ENCODE results near the gene MTR.

The MTR gene

DNA sequence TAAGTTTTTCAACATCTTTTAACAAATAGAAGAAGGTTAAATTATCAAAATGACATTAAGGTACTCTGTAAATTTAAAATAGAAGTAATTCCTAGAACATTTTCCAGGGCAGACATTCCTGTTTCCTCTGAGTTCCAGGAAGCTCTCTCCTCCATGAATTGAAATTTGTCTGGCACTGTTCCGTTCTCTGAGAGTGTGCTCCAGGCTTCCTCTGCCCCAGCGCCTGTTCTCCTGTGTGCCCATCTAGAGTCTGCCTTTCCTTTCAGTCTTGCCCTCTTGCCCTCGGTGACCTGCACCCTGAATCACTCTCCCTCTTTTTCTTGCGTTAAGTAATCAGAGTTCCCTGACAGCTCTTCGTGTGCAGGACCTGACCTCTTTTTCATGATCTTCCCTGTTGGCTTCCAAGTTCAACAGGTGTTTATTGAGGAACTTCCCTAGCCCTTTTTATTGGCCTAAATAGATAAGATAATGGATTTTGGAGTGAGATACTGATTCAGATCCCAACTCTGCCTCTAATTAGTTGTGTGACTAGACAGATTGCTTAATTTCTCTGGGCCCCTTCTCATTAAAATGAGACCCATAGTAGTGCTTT, 77.1 kb downstream of the MTR start:
- TF ChIP-seq ZFP3 (CRISPR knock-in tag; IDR thresholded peaks at IDR 0.05) (no peak), ZNF70 (CRISPR knock-in tag; IDR thresholded peaks at IDR 0.05) (no peak), ISL1 (CRISPR knock-in tag; IDR thresholded peaks at IDR 0.05) (no peak), ZNF565 (CRISPR knock-in tag; conservative IDR thresholded peaks at IDR 0.05; ENCODE audit: low read depth) (no peak), TCF4 (CRISPR knock-in tag; IDR thresholded peaks at IDR 0.05; ENCODE audit: borderline replicate concordance) (no peak), ZFP30 (CRISPR knock-in tag; IDR thresholded peaks at IDR 0.05) (no peak), TOX (CRISPR knock-in tag; IDR thresholded peaks at IDR 0.05; ENCODE audit: borderline replicate concordance) (no peak), ZC3H10 (CRISPR knock-in tag; IDR thresholded peaks at IDR 0.05) (no peak), PATZ1 (CRISPR knock-in tag; IDR thresholded peaks at IDR 0.05; ENCODE audit: borderline replicate concordance) (no peak), BACH2 (CRISPR knock-in tag; IDR thresholded peaks at IDR 0.05; ENCODE audit: borderline replicate concordance) (no peak), RARB (CRISPR knock-in tag; IDR thresholded peaks at IDR 0.05) (no peak), GLIS3 (CRISPR knock-in tag; IDR thresholded peaks at IDR 0.05) (no peak), TSHZ2 (CRISPR knock-in tag; IDR thresholded peaks at IDR 0.05) (no peak), ZNF8 (CRISPR knock-in tag; IDR thresholded peaks at IDR 0.05) (no peak), PPARA (CRISPR knock-in tag; IDR thresholded peaks at IDR 0.05; ENCODE audit: borderline replicate concordance) (no peak), ESRRG (CRISPR knock-in tag; IDR thresholded peaks at IDR 0.05) (no peak)
- no peak for ATAC-seq

- no peak for TF ChIP-seq ISL1 (CRISPR knock-in tag; IDR thresholded peaks at IDR 0.05)
- TF ChIP-seq TCF4 (CRISPR knock-in tag; IDR thresholded peaks at IDR 0.05; ENCODE audit: borderline replicate concordance): no peak
- no peak for TF ChIP-seq ZNF70 (CRISPR knock-in tag; IDR thresholded peaks at IDR 0.05)
- no peak for TF ChIP-seq POU6F1 (CRISPR knock-in tag; IDR thresholded peaks at IDR 0.05; ENCODE audit: borderline replicate concordance, low read depth)
- no peak for TF ChIP-seq ZNF8 (CRISPR knock-in tag; IDR thresholded peaks at IDR 0.05)
- no peak for TF ChIP-seq OSR1 (CRISPR knock-in tag; IDR thresholded peaks at IDR 0.05)
- no peak for TF ChIP-seq TSHZ2 (CRISPR knock-in tag; IDR thresholded peaks at IDR 0.05)
- TF ChIP-seq ZC3H10 (CRISPR knock-in tag; IDR thresholded peaks at IDR 0.05): no peak
- TF ChIP-seq ESRRG (CRISPR knock-in tag; IDR thresholded peaks at IDR 0.05): no peak
- TF ChIP-seq ZFP3 (CRISPR knock-in tag; IDR thresholded peaks at IDR 0.05): no peak
- no peak for TF ChIP-seq ZFP30 (CRISPR knock-in tag; IDR thresholded peaks at IDR 0.05)
- TF ChIP-seq ZNF565 (CRISPR knock-in tag; conservative IDR thresholded peaks at IDR 0.05; ENCODE audit: low read depth): no peak
- no peak for TF ChIP-seq TOX (CRISPR knock-in tag; IDR thresholded peaks at IDR 0.05; ENCODE audit: borderline replicate concordance)
- ATAC-seq: no peak
Observed at GRCh38 chr1:236875975-236876374, 80.9 kb downstream of the MTR start.

DNA sequence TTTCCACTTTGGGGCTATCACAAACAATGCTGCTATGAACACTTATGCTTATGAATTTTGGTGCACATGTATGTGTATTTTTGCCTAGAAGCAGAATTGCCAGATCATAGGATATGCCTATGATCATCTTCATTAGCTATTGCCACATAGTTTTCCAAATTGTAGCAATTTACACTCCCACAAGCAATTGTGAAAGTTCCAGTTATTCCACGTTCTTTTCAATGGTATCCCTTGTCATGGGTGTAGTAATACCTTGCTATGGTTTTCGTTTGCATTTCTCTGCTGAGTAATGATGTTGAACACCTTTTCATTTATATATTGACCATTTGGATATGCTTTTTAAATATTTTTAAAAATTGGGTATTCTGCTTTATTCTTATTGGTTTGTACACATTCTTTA, 82.6 kb downstream of the MTR start:
- ATAC-seq: no peak
- TF ChIP-seq TOX (CRISPR knock-in tag; IDR thresholded peaks at IDR 0.05; ENCODE audit: borderline replicate concordance): no peak
- no peak for TF ChIP-seq ZFP3 (CRISPR knock-in tag; IDR thresholded peaks at IDR 0.05)
- TF ChIP-seq CSRNP3 (CRISPR knock-in tag; IDR thresholded peaks at IDR 0.05): no peak
- no peak for TF ChIP-seq CSDC2 (CRISPR knock-in tag; IDR thresholded peaks at IDR 0.05)
- TF ChIP-seq POU6F1 (CRISPR knock-in tag; IDR thresholded peaks at IDR 0.05; ENCODE audit: borderline replicate concordance, low read depth): no peak
- no peak for TF ChIP-seq ZFP30 (CRISPR knock-in tag; IDR thresholded peaks at IDR 0.05)
- TF ChIP-seq OSR1 (CRISPR knock-in tag; IDR thresholded peaks at IDR 0.05): no peak
- no peak for TF ChIP-seq PATZ1 (CRISPR knock-in tag; IDR thresholded peaks at IDR 0.05; ENCODE audit: borderline replicate concordance)
- TF ChIP-seq ZNF70 (CRISPR knock-in tag; IDR thresholded peaks at IDR 0.05): no peak
- no peak for TF ChIP-seq SNAI2 (CRISPR knock-in tag; IDR thresholded peaks at IDR 0.05)
- TF ChIP-seq ISL1 (CRISPR knock-in tag; IDR thresholded peaks at IDR 0.05): no peak
- TF ChIP-seq ARNTL (CRISPR knock-in tag; IDR thresholded peaks at IDR 0.05; ENCODE audit: borderline replicate concordance, low read depth): no peak
- no peak for TF ChIP-seq ZC3H10 (CRISPR knock-in tag; IDR thresholded peaks at IDR 0.05)

Data from SK-N-SH treated with all-trans-retinoic acid at 6 μM for 48 hours (cell line).